Measurements from ENCODE around the gene SLC22A5. TPM values are rescaled to one million over a fixed set of nuclear protein-coding genes. Genes with fewer than 3 reads are reported as not detected.
A peak's percentile ranks its signal among the peaks of the same experiment; 100 is the strongest.

Gene SLC22A5
- total RNA-seq, 1 donor from 2014 or later: 13.2 TPM

DNA sequence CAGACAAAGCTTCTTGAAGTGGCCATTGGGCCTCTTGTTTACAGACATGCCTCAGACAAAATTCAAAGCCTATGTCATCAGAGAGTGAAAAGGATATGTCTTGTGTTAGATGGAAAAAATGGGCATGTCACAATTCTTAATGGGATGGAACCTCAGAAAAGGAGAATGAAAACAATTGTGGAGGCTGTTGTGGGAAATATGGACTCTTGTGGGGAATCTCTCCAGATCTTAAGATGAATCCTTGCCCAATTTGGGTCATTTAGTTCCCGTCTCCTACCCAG is 19.5 kb downstream of the SLC22A5 start:
- DNase-seq (ENCODE audit: low read depth): no peak
- Histone ChIP-seq H3K4me3 (ENCODE audit: low read depth, low read length) (no peak overlapping the region), H3K27me3 (ENCODE audit: control insufficient read depth, insufficient read depth, low read length) (no peaks in the 10 kb centered on the region), H3K36me3 (ENCODE audit: control insufficient read depth, insufficient read depth, low read length) (no peaks in the 10 kb centered on the region)
- TF ChIP-seq, protein P1, sequence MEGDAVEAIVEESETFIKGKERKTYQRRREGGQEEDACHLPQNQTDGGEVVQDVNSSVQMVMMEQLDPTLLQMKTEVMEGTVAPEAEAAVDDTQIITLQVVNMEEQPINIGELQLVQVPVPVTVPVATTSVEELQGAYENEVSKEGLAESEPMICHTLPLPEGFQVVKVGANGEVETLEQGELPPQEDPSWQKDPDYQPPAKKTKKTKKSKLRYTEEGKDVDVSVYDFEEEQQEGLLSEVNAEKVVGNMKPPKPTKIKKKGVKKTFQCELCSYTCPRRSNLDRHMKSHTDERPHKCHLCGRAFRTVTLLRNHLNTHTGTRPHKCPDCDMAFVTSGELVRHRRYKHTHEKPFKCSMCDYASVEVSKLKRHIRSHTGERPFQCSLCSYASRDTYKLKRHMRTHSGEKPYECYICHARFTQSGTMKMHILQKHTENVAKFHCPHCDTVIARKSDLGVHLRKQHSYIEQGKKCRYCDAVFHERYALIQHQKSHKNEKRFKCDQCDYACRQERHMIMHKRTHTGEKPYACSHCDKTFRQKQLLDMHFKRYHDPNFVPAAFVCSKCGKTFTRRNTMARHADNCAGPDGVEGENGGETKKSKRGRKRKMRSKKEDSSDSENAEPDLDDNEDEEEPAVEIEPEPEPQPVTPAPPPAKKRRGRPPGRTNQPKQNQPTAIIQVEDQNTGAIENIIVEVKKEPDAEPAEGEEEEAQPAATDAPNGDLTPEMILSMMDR (IDR thresholded peaks at IDR 0.05; ENCODE audit: insufficient read depth, low read length, poor library complexity, severe bottlenecking): no peak

DNA sequence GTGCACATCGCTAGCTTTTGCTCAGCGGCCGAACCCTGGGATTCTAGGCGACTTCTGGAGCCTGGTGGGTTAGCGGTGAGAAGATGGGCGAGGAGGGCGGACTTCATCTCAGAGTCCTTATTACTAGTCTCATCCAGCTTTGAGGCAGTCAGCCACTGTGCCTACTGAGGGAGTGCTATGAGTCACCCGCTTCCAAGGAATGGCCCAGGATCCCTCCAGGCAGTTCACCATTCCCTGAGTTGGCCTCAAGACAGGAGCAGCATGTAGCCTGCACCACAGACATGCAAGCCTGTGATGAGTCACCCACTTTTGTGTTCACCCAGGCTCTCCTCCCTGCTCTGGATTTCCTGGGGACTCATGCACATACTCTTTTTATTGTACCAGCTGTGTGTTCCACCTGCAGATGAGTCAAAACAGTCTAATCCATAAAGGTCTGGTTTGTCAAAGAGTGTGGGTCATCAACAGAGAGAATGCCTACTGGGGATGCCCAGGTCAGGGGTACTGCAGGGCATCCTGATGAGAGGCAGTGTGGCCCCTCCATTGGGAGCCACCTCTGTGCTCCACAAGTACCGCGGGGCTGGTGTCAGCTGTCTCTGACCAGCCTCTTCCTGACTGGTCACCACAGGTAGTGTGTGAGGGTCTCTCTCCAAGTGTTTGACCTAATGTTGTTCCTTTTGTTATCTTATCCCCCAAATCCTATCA is 20.2 kb downstream of the SLC22A5 start:
- Histone ChIP-seq H3K36me3 (ENCODE audit: control insufficient read depth, insufficient read depth, low read length) (no peaks in the 10 kb centered on the region), H3K27me3 (ENCODE audit: control insufficient read depth, insufficient read depth, low read length) (no peaks in the 10 kb centered on the region), H3K4me3 (ENCODE audit: low read depth, low read length) (no peak overlapping the region)
- TF ChIP-seq, protein P1 (IDR thresholded peaks at IDR 0.05; ENCODE audit: insufficient read depth, low read length, poor library complexity, severe bottlenecking): no peak
- DNase-seq (ENCODE audit: low read depth): peak; percentile 100

DNA sequence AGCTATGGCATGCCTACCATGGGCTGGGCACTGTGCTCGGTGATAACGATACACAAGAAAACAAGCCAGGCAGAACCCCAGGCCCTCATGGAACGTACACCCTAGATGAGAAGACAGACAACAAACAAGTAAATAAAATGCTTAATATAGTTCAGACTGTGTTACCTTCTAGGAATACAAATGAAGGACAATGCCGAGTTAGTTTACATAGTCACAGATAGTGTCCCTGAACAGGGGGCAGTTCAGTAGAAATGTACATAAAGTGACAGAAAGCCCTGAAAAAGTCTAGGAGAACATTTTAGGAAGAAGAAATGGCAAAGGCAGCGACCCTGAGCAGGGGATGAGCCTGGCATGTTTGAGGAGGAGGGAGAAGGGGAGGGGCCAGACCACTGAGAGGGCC is 21.7 kb downstream of the SLC22A5 start:
- Histone ChIP-seq H3K27me3 (ENCODE audit: control insufficient read depth, insufficient read depth, low read length) (no peaks in the 10 kb centered on the region), H3K4me3 (ENCODE audit: low read depth, low read length) (no peak overlapping the region), H3K36me3 (ENCODE audit: control insufficient read depth, insufficient read depth, low read length) (no peaks in the 10 kb centered on the region)
- no peak for DNase-seq (ENCODE audit: low read depth)
- TF ChIP-seq, protein P1 (IDR thresholded peaks at IDR 0.05; ENCODE audit: insufficient read depth, low read length, poor library complexity, severe bottlenecking): no peak

DNA sequence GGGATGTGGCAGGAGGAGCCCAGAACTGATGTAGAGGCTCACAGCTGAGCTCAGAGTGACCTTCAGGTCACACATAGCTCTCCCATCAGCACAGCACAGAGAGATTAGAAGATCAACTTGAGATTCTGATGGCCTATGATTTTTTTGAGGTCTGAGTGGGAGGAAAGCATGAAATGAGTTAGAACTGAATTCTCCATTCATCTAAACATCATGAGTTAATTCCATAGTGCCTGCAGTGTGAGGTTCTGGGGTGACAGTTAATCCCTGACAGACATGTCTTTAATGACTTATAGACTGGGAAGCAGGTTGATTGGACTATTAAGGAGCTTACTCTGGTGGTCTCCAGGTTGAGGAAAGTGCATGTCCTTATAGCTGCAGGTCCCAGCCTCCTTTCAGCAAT is 22.4 kb downstream of the SLC22A5 start:
- no peak for DNase-seq (ENCODE audit: low read depth)
- H3K36me3 ChIP-seq (ENCODE audit: control insufficient read depth, insufficient read depth, low read length): no peaks in the 10 kb centered on the region
- TF ChIP-seq, protein P1 (IDR thresholded peaks at IDR 0.05; ENCODE audit: insufficient read depth, low read length, poor library complexity, severe bottlenecking): no peak
- H3K4me3 ChIP-seq (ENCODE audit: low read depth, low read length): no peak overlapping the region
- H3K27me3 ChIP-seq (ENCODE audit: control insufficient read depth, insufficient read depth, low read length): no peaks in the 10 kb centered on the region

DNA sequence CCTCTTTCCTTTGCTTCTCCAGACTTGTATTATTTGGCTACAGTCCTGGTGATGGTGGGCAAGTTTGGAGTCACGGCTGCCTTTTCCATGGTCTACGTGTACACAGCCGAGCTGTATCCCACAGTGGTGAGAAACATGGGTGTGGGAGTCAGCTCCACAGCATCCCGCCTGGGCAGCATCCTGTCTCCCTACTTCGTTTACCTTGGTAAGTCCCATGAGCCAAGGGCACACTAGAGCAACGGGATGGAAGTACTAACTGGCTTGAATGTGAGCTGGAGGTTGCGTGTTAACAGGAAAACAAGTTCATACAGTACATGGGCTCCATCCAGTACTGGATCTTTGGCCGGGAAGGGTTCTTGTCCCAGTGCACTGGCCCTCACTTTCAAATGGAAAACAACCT is 22.9 kb downstream of the SLC22A5 start:
- Histone ChIP-seq H3K27me3 (ENCODE audit: control insufficient read depth, insufficient read depth, low read length) (no peaks in the 10 kb centered on the region), H3K4me3 (ENCODE audit: low read depth, low read length) (no peak overlapping the region), H3K36me3 (ENCODE audit: control insufficient read depth, insufficient read depth, low read length) (no peaks in the 10 kb centered on the region)
- DNase-seq (ENCODE audit: low read depth): no peak
- TF ChIP-seq, protein P1 (IDR thresholded peaks at IDR 0.05; ENCODE audit: insufficient read depth, low read length, poor library complexity, severe bottlenecking): no peak
